H54 (cell line): ENCODE results near the gene PTGES.
"Not testable (repeated sequence)": the region's sequence is repeated elsewhere in the genome, so short reads cannot be mapped to it uniquely, and the experiment has no call there.

Experiments
- DNase-seq: peaks from one replicate; pipeline ENCODE4 v3.0.0; 2011; ENCODE audit warnings: low spot score, mixed read lengths; ENCODE audit not compliant: insufficient read length
- FAIRE-seq: peaks from 3 replicates; lab custom pipeline; 2011; peaks lifted over from hg19 to GRCh38; lab: Jason Lieb, UNC
- POLR2A ChIP-seq: IDR thresholded peaks from 2 replicates; pipeline ENCODE4 v1.6.1; 2011; ENCODE audit warnings: low read depth, mild to moderate bottlenecking, low read length

The PTGES gene

GRCh38 chr9:129776938-129777768, 24.3 kb upstream of the PTGES start:
- FAIRE-seq: peak; percentile 91
- no peak for TF ChIP-seq POLR2A
- peak; percentile 86 for DNase-seq

- DNase-seq (no peak), FAIRE-seq (no peak)
These were observed 23.7 kb upstream of the PTGES start for GRCh38 chr9:129776566-129776937.

GRCh38 chr9:129776096-129776495, 23.3 kb upstream of the PTGES start:
- FAIRE-seq, DNase-seq: not testable (repeated sequence)

More at GRCh38 chr9:129776566-129776937, 23.7 kb upstream of the PTGES start:
- TF ChIP-seq POLR2A: no peak

GRCh38 chr9:129775448-129775798, 22.6 kb upstream of the PTGES start:
- DNase-seq (no peak), FAIRE-seq (no peak)
- no peak for TF ChIP-seq POLR2A

- no peak for FAIRE-seq
- DNase-seq: no peak
- TF ChIP-seq POLR2A: no peak
These were observed 22.1 kb upstream of the PTGES start for GRCh38 chr9:129774791-129775447.

- DNase-seq (no peak), FAIRE-seq (peak; percentile 75)
- TF ChIP-seq POLR2A: no peak
These were observed 20.6 kb upstream of the PTGES start for GRCh38 chr9:129773262-129774048.

- DNase-seq (no peak), FAIRE-seq (no peak)
- no peak for TF ChIP-seq POLR2A
These were observed 17.9 kb upstream of the PTGES start for GRCh38 chr9:129770741-129771140.

- DNase-seq (no peak), FAIRE-seq (no peak)
- TF ChIP-seq POLR2A: no peak
These were observed 16.8 kb upstream of the PTGES start for GRCh38 chr9:129769669-129770068.

- no peak for TF ChIP-seq POLR2A
- FAIRE-seq (no peak), DNase-seq (no peak)
These were observed 15.6 kb upstream of the PTGES start for GRCh38 chr9:129768486-129768885.

GRCh38 chr9:129765764-129766317, 13.0 kb upstream of the PTGES start:
- FAIRE-seq: no peak
- no peak for TF ChIP-seq POLR2A

GRCh38 chr9:129762985-129763926, 10.4 kb upstream of the PTGES start:
- DNase-seq (no peak), FAIRE-seq (no peak)
- TF ChIP-seq POLR2A: no peak

More at GRCh38 chr9:129765764-129766317, 13.0 kb upstream of the PTGES start:
- no peak for DNase-seq

GRCh38 chr9:129762370-129762984, 9.6 kb upstream of the PTGES start:
- not testable (repeated sequence) for DNase-seq, FAIRE-seq

- DNase-seq: no peak
- peak; percentile 58 for FAIRE-seq
- TF ChIP-seq POLR2A: no peak
These were observed 9.1 kb upstream of the PTGES start for GRCh38 chr9:129761901-129762369.
